Thyroid gland (tissue), 4 donors: Measurements from ENCODE around the gene MEMO1.

Experiments
- CTCF ChIP-seq, 6 experiments: fragments of 200-600 bp in 3 of 6; fragments of 450-650 bp in 3 of 6; sonication (generic) in 3 of 6; IDR thresholded peaks; one replicate each; pipeline ENCODE4 v1.5.1; 2016 to 2019; ENCODE audit warnings: antibody characterized with exemption in 6 of 6, mild to moderate bottlenecking in 2 of 6, inconsistent platforms in 1 of 6, moderate library complexity in 1 of 6
- POLR2A ChIP-seq, 2 donors: fragments of 450-650 bp; IDR thresholded peaks; one replicate each; pipeline ENCODE4 v1.6.1; 2017; ENCODE audit warnings: antibody characterized with exemption in 2 of 2, mild to moderate bottlenecking in 2 of 2, moderate library complexity in 1 of 2

GRCh38 chr2:31831585-31831984, 179.2 kb downstream of the MEMO1 start:
- TF ChIP-seq CTCF (IDR thresholded peaks at IDR 0.05) (no peak), POLR2A (IDR thresholded peaks at IDR 0.05) (no peak)
